Urothelium cell line (cell line): ENCODE results near the gene SLC25A45.
"Not testable (repeated sequence)": the region's sequence is repeated elsewhere in the genome, so short reads cannot be mapped to it uniquely, and the experiment has no call there.

Experiments
- DNase-seq: peaks from one replicate; pipeline ENCODE4 v3.0.0; 2011; ENCODE audit warnings: low spot score, mixed read lengths
- FAIRE-seq: peaks from 2 replicates; lab custom pipeline; 2011; peaks lifted over from hg19 to GRCh38; lab: Jason Lieb, UNC

Gene SLC25A45

DNA sequence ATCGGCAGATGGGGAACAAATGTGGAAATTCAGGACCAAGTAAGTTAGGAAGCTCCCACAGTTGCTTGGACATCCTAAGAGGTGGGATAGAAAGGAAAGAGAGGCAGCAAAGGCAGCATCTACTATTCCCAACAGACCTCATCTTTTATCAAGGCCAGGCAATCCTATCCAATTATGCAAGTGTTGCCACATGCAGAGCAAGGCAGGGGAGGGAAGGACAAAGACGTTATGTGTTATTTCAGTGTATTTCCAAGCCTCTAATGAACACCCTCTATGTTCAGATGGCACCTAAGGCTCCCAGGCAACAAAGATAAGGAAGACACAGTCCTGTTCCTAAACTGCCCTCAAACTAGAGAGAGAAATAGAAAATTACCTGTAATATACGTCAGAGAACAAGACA, 18.7 kb downstream of the SLC25A45 start:
- FAIRE-seq: no peak

GRCh38 chr11:65362966-65363365, 19.5 kb downstream of the SLC25A45 start:
- no peak for FAIRE-seq
- no peak for DNase-seq

More for the DNA sequence above, 18.7 kb downstream of the SLC25A45 start:
- no peak for DNase-seq

- DNase-seq (no peak), FAIRE-seq (no peak)
These were observed 20.0 kb downstream of the SLC25A45 start for GRCh38 chr11:65362320-65362931.

DNA sequence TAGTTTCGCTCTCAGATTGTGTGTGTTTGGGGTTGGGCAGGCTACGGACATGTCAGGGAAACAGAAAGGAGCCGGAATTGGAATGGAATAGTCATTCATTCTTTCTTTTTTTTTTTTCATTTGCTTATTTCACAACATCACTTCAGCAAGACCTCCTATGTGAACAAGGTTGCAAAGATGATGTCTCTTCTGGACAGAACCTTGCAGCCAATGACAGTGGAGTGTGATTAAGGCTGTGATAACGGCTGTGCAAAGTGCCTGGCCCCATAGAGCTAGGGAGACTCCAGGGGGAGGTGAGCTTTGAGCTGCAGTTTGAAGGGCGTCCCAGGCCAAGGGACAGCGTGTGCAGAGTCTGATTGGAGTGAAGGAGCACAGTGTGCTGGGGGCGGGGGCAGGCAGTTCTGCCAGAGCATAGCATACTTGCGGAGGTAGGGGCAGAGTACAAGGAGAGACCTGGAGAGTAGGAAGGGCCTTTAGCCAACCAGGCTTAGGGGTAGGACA, 24.5 kb downstream of the SLC25A45 start:
- FAIRE-seq: peak; percentile 30
- no peak for DNase-seq

- DNase-seq: no peak
- no peak for FAIRE-seq
These were observed 26.0 kb downstream of the SLC25A45 start for GRCh38 chr11:65356394-65356972.

DNA sequence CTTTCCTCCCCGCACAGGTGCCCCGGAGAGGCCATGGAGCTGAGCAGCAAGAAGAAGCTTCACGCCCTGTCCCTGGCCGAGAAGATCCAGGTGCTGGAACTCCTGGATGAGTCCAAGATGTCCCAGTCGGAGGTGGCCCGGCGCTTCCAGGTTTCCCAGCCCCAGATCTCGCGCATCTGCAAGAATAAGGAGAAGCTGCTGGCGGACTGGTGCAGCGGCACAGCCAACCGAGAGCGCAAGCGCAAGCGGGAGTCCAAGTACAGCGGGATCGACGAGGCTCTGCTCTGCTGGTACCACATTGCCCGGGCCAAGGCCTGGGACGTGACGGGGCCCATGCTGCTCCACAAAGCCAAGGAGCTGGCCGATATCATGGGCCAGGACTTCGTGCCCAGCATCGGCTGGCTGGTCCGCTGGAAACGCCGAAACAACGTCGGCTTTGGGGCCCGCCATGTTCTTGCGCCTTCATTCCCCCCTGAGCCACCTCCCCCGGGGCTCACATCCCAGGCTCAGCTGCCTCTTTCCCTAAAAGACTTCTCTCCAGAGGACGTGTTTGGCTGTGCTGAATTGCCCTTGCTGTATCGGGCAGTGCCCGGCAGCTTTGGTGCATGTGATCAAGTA, 26.6 kb downstream of the SLC25A45 start:
- FAIRE-seq (no peak), DNase-seq (no peak)

- FAIRE-seq (no peak), DNase-seq (peak; percentile 60)
These were observed 27.3 kb downstream of the SLC25A45 start for GRCh38 chr11:65355013-65355775.

- DNase-seq (peak; percentile 99), FAIRE-seq (peak; percentile 93)
These were observed 28.0 kb downstream of the SLC25A45 start, which contains the start of gene TIGD3 for GRCh38 chr11:65354265-65355012. TSS of gene TIGD3 (plus strand) at chr11:65354751. CDS start at chr11:65355809, 1,058 bp downstream.

DNA sequence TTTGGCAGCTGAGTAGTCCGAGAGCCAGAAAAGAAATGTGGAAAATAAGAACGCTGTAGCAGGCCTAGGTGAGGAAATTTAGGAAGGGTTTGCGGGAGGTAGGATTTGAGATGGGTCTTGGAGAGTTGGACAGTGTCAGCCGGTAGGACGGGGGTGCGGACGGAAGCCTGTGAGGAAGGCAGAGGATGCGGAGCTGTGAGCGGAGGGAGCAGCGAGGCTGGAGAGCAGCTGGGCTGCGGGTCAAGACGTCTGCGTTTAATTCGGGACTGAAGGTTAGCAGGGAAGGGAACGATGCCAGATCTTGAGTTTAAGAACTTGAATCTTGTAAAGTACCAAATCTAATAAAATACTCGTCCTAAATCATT, 28.6 kb downstream of the SLC25A45 start:
- DNase-seq (no peak), FAIRE-seq (no peak)

GRCh38 chr11:65353376-65353775, 29.1 kb downstream of the SLC25A45 start:
- DNase-seq: no peak
- FAIRE-seq: no peak

DNA sequence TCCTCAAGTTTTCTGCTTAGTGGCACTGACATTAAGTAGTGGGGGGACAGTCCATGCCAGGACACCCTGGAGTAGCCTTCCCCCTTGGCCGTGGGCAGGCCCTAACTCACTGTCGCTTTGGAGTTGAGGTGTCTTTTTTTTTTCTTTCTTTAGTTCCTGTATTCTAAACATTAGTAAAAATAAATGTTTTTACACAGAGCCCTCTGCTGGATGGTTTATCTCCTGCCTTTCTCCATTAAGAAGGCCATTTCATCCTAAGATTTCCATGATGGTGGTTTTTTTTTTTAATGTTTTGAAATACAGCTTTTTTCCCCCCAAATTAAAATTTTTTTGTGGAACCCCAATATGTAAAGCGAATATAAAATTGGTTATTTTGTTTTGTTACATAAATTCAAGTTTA, 29.7 kb downstream of the SLC25A45 start:
- FAIRE-seq: no peak
- DNase-seq: no peak

GRCh38 chr11:65351511-65351910, 30.9 kb downstream of the SLC25A45 start:
- no peak for FAIRE-seq

DNA sequence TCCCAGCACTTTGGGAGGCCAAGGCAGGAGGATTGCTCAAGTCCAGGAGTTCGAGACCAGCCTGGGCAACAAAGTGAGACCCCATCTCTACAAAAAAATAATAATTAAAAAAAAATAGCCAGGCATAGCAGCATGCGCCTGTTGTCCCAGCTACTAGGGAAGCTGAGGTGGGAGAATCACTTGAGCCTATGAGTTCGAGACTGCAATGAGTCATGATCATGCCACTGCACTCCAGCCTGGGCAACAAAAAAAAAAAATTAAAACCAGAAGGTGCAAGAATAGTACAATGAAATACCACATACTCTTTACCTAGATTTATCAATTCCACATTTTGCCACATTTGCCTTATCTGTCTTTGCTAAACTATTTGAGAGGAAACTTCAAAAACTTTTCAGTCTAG, 40.6 kb downstream of the SLC25A45 start:
- FAIRE-seq: no peak

More at GRCh38 chr11:65351511-65351910, 30.9 kb downstream of the SLC25A45 start:
- no peak for DNase-seq

DNA sequence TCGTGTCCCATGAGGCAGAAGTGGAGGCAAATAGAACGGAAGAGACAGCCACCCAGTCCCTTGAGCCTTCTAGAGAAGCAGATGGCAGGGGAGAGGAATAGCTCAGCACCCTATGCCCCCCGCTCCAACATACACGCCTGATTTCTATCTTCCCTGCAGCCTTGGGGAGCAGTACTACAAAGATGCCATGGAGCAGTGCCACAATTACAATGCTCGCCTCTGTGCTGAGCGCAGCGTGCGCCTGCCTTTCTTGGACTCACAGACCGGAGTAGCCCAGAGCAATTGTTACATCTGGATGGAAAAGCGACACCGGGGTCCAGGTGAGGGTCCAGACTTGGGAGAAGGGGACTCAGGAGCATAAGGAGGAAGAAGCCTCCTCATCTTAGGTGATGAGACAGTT, 42.2 kb downstream of the SLC25A45 start:
- DNase-seq: no peak
- no peak for FAIRE-seq

More for the DNA sequence above, 40.6 kb downstream of the SLC25A45 start:
- DNase-seq: no peak

- no peak for DNase-seq
- no peak for FAIRE-seq
These were observed 43.8 kb downstream of the SLC25A45 start for GRCh38 chr11:65338676-65339075.

DNA sequence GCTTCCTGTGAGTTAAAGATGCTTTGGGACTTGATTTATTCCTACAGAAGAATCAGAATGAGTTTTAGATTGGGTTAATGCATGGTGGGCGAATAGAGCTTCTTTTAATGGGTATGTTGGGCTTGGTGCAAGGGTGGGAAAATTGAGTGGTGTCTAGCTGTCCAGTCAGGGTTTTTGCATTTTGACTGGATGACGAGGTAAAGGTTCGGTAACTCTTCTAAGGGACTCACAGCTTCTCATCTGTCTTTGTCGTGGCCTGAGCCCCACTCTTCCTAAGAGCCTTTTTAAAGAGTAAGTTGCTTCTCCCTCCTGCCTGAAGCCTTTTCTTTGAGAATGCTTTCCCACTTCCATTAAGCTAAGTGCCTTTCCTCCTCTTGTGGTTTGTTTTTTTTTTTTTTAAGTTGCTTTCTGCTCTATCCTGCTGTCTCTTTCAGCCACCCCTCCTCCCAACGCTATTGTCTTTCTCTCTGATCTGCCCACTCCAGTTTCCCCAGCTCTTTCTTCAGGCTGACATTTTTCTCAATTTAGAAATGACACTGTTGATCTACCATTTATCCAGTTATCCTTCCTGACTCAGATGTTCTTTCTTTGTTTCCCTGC, 47.6 kb downstream of the SLC25A45 start:
- FAIRE-seq (no peak), DNase-seq (no peak)

DNA sequence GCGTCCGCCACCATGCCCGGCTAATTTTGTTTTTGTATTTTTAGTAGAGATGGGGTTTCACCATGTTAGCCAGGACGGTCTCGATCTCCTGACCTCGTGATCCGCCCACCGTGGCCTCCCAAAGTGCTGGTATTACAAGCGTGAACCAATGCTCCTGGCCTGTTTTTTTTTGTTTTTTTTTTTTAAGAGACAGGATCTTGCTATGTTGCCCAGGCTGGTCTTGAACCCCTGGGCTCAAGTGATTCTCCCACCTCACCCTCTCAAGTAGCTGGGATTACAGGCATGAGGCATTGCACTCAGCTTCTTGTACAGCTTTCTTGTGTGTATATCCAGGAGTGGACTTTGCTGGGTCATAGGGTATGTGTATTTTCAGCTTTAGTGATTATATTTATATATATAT, 49.9 kb downstream of the SLC25A45 start:
- DNase-seq, FAIRE-seq: not testable (repeated sequence)

DNA sequence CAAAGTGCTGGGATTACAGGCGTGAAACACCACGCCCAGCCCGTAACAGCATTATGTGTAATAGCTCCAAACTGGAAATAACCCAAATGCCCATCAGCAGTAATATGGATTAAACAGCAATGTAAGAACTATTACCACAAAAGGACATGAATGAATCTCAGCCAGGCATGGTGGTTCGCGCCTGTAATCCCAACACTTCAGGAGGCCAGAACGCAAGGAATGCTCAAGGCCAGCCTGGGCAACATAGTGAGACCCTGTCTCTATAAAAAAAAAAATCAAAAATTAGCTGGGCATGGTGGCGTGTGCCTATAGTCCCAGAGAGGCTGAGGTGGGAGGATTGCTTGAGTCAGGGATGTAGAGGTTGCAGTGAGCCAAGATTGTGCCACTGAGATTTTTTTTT, 51.9 kb downstream of the SLC25A45 start:
- FAIRE-seq (no peak), DNase-seq (no peak)

- FAIRE-seq (no peak), DNase-seq (peak; percentile 72)
These were observed 52.5 kb downstream of the SLC25A45 start for GRCh38 chr11:65329944-65330403.

DNA sequence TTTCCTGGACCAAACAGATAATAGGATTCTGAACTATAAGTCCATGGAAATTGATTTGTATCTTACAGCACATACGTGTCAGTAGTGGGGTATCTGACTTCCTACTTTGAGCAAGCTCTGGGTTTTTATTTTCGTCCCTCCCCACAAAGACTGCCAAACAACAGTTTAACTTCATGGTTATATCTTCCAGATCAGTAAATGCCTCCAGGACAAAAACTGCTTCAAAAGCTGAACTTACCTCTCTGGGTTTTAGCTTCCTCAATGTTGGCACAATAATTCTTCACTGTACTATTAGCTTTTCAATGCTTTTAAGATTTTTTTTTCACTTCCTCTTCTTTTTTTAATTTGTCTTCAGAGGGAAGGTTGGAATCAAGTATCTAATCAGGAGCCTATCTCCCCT, 53.0 kb downstream of the SLC25A45 start:
- DNase-seq (no peak), FAIRE-seq (no peak)
